NCI-H1694 treated with DMSO at 0.1 percent for 48 hours (cell line): Measurements from ENCODE around the gene WT1.

Experiments used
- DNase-seq: peaks from one replicate; lab custom pipeline; 2025; lab: John Stamatoyannopoulos, UW

The WT1 gene

DNA sequence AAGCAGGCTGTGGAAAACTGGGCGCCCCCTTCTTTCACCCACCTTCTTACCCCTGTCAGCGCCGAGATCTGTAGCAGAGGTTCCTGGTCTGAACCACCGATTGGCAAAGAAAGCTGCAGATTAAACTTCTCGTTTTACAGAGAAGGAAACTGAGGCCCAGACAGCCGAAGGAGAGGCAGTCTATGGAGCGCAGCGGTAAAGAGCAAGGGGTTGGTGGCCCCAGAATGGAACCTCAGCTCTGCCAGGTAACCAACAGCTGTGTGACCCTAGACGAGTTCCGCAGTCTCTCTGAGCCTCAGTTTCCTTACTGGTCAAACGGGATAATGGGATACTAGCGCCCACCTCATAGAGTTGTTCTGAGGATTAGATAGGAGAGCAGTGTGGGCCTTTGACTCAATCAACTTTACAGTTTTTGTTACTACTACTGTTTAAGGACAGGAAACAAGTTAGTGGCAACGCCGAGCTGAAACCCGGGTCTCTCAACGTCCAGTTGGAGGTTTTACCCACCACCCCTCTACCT lies 3.1 kb upstream of the WT1 start:
- DNase-seq = no peak

- no peak for DNase-seq
Observed at GRCh38 chr11:32437495-32438345, 2.4 kb upstream of the WT1 start.

DNA sequence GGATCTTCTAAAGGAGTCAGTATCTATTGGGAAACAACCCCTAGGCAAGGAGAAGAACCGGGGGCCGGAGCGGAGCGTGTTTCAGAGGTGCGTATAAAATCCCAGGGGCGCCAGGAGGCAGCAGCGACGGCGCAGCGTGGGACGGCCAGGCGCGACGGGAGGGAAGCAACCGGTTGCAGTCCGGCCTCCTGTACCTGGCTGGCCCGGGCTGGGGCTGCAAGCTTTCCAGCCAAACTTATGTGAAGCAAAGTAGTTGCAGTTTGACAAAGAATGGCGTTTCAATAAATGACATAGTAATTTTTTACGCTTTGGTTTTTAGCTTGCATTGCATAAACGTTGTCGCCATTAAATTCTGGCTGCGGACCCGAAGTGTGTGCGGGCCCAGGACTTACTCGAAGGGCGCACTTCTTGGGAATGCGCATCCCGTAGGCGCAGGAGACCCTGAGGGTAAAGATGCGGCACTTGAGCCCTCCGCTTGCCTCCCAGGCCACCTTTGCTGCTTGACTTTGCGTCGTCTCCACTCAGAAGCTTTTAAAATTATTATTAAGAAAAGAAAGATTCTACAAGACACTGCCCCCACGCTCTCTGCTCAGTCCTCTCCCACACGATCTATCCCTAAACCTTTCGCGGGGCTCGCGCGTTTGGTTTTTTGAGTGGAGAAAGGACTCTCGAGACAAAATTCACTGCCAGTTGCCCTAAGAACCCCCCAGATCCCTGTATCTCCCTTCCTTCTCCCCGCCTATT lies 1.6 kb upstream of the WT1 start:
- DNase-seq = no peak

- no peak for DNase-seq
Observed at GRCh38 chr11:32435942-32436750, 807 bp upstream of the WT1 start.

DNA sequence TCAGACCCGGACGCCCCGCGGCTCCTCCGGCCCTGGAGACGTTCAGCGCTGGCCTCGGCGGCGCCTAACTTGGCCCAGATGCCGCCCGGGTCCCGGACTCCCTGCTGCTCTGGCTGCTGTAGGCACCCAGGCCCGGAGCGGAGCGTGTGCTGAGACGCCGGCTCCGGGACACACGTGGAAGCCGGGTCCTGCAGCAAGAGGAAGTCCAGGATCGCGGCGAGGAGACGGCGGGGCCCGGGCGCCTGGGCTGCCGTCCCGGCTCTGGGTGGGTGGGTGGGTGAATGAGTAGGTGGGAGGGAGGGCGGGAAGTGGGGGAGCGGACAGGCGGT lies 223 bp downstream of the WT1 start:
- no peak for DNase-seq

GRCh38 chr11:32434356-32435151 lies 785 bp downstream of the WT1 start:
- DNase-seq = no peak

GRCh38 chr11:32433914-32434355 lies 1.4 kb downstream of the WT1 start:
- no peak for DNase-seq

DNA sequence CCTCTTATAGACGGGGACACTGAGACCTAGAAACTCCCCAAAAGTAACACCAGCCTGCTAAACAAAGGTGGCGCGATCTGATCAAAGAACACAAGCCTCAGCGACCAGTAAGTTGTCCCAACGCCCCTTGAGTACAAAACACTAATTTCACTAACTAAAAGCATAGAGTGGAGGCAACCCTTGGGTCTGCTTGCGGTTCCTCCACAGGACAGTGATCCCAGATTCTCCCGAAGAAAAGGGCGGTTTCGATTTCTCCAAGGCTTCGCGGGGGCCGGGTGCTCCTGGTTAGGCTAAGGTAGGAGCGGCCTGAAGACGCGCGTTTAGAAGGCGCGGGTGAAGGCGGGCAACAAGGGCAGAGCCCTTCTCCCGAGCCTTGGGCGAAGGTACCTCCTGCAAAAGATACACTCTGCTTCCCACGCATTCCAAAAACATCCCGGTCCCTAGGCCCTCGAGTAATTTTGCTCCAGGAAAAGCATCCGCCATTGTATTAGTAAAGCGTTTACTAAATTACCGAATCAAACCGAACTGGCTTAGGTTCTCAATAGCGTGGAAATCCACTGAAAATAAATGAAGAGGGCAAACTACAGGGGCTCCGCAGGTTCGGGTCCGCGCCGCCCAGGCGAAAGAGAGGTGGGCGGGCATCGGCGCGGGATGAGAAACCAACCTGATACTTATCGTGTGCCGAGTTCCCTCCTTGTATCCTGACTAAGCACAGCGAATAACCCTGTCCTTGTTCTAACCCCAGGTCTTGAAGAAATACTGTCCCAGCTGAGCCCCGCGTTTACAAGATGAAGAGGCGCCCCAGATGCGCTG lies 2.0 kb downstream of the WT1 start:
- DNase-seq = no peak

GRCh38 chr11:32432565-32432964 lies 2.8 kb downstream of the WT1 start:
- DNase-seq = no peak

DNA sequence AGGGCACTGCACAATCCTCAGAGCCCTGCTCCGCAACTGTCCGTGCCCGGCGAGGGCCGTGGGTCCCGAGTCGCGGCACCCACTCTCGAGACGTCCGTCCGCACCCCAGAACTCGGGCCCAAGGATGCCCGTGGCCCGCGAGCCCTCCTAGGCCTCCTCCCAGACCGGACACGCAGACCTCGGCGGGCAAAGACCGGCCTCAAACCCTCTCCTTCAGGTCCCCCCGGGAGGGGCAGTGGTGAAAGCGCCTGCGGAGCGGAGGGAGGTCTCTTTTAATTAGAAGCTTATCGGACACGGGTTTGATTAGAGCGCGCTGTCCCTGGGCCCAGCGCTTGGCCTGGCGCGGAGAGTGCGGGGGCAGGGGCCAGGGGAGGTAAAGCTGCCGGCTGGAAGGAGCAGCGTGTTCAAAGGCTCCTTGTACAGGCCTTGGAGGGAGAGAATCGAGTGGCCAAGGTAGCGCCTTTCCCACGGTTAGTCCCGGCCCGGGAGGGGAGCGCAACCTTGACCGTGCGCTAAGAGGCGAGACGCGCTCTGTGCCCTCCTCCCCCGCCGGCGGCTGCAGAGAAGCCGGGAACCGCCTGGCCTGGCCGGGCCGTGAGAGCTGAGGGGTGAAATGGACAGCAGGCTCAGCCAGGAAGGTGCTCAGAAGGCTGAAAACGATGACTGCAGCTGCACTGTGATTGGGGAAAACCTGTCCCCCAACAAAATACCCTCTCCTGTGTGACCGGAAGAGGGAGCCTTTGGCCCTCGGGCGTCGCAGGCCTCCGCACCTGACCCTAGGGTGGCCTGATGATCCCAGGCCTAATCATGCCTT lies 4.6 kb downstream of the WT1 start:
- no peak for DNase-seq

GRCh38 chr11:32429477-32429876 lies 5.9 kb downstream of the WT1 start:
- no peak for DNase-seq

DNA sequence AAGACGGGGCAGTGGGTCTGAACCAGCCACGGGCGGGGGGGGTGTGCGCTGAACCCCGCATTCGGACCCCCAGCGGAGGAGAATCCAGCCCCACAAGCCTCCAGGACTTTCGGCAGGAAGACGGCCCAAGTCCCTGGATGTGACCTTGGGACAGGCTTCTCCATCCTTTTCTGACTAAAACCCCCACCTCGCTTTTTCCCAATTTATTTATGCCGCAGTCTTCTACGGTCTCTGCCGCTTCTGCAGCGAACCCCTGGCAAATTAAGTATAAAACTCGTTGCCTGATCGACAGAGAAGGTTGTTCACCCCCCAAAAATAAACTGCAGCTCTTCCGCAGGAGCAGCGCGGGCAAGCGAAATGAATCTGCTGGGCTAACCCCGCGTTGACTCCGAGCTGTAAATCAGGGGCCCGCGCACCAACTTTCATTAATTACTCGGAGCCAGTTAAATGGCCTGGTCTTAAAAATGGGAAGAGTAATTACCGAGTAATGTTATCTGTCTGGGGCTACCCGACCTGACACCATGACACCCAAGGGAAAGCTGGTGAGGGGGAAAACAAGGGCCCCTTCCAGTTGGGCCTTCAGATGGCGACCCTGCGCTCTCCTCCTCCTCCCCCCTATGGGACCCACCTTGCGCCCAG lies 6.6 kb downstream of the WT1 start:
- DNase-seq = no peak

GRCh38 chr11:32427935-32428664 lies 7.2 kb downstream of the WT1 start:
- no peak for DNase-seq

DNA sequence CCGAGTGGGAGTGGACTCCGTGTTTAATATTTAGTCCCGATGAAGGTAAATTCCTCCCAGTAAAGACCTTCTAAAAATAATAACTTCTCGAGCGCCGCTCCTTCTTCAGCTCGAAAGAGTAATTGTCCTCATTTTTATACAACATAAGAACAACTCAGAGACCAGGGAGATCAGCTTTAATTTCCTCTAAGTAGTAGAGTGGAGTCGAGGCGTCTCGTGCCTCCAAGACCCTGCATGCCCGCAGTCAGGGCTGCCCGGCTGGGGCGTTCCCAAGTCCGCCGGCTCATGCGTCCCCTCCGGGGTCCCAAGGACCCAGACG lies 7.8 kb downstream of the WT1 start:
- DNase-seq = no peak

- DNase-seq = no peak
Observed at GRCh38 chr11:32426819-32427615, 8.3 kb downstream of the WT1 start.

- peak; percentile 14 for DNase-seq
Observed at GRCh38 chr11:32426192-32426591, 9.1 kb downstream of the WT1 start.

GRCh38 chr11:32425761-32426160 lies 9.6 kb downstream of the WT1 start:
- DNase-seq = no peak

- no peak for DNase-seq
Observed at GRCh38 chr11:32422545-32422944, 12.8 kb downstream of the WT1 start.
